ENCODE data around the gene DPM2.

GRCh38 chr9:127937388-127938297 lies at the start of gene DPM2:
- no peak for TF ChIP-seq EZH2 (IDR thresholded peaks at IDR 0.05; ENCODE audit: insufficient read depth, poor library complexity, severe bottlenecking)
- TF ChIP-seq EZH2phosphoT487 (IDR thresholded peaks at IDR 0.05; ENCODE audit: insufficient read depth, low read depth) = no peak
